Measurements from ENCODE around the gene HSPBP1.

The HSPBP1 gene

GRCh38 chr19:55311797-55312196 is 31.9 kb upstream of the HSPBP1 start:
- TF ChIP-seq BACH2 (CRISPR knock-in tag; IDR thresholded peaks at IDR 0.05; ENCODE audit: borderline replicate concordance) = no peak
- TF ChIP-seq TOX (CRISPR knock-in tag; IDR thresholded peaks at IDR 0.05; ENCODE audit: borderline replicate concordance) = no peak
- TF ChIP-seq ZFP3 (CRISPR knock-in tag; IDR thresholded peaks at IDR 0.05) = no peak
- no peak for TF ChIP-seq CREB5 (CRISPR knock-in tag; IDR thresholded peaks at IDR 0.05; ENCODE audit: low read depth)
- no peak for TF ChIP-seq PATZ1 (CRISPR knock-in tag; IDR thresholded peaks at IDR 0.05; ENCODE audit: borderline replicate concordance)
- no peak for TF ChIP-seq GLIS3 (CRISPR knock-in tag; IDR thresholded peaks at IDR 0.05)
- TF ChIP-seq ZNF565 (CRISPR knock-in tag; conservative IDR thresholded peaks at IDR 0.05; ENCODE audit: low read depth) = no peak
- TF ChIP-seq ZFP30 (CRISPR knock-in tag; IDR thresholded peaks at IDR 0.05) = no peak
- no peak for TF ChIP-seq CSDC2 (CRISPR knock-in tag; IDR thresholded peaks at IDR 0.05)
- no peak for TF ChIP-seq ARNTL (CRISPR knock-in tag; IDR thresholded peaks at IDR 0.05; ENCODE audit: borderline replicate concordance, low read depth)
- TF ChIP-seq ZNF8 (CRISPR knock-in tag; IDR thresholded peaks at IDR 0.05) = no peak
- TF ChIP-seq ZNF70 (CRISPR knock-in tag; IDR thresholded peaks at IDR 0.05) = no peak
- TF ChIP-seq ESRRG (CRISPR knock-in tag; IDR thresholded peaks at IDR 0.05) = no peak
- no peak for TF ChIP-seq PPARA (CRISPR knock-in tag; IDR thresholded peaks at IDR 0.05; ENCODE audit: borderline replicate concordance)
- no peak for TF ChIP-seq CSRNP3 (CRISPR knock-in tag; IDR thresholded peaks at IDR 0.05)
- TF ChIP-seq TCF4 (CRISPR knock-in tag; IDR thresholded peaks at IDR 0.05; ENCODE audit: borderline replicate concordance) = no peak
- TF ChIP-seq ZC3H10 (CRISPR knock-in tag; IDR thresholded peaks at IDR 0.05) = no peak
- no peak for TF ChIP-seq OSR1 (CRISPR knock-in tag; IDR thresholded peaks at IDR 0.05)
- no peak for TF ChIP-seq TSHZ2 (CRISPR knock-in tag; IDR thresholded peaks at IDR 0.05)
- TF ChIP-seq RARB (CRISPR knock-in tag; IDR thresholded peaks at IDR 0.05) = no peak
- no peak for ATAC-seq

- TF ChIP-seq PATZ1 (CRISPR knock-in tag; IDR thresholded peaks at IDR 0.05; ENCODE audit: borderline replicate concordance) = no peak
- no peak for TF ChIP-seq ZC3H10 (CRISPR knock-in tag; IDR thresholded peaks at IDR 0.05)
- no peak for TF ChIP-seq CREB5 (CRISPR knock-in tag; IDR thresholded peaks at IDR 0.05; ENCODE audit: low read depth)
- TF ChIP-seq ISL1 (CRISPR knock-in tag; IDR thresholded peaks at IDR 0.05) = no peak
- TF ChIP-seq CSDC2 (CRISPR knock-in tag; IDR thresholded peaks at IDR 0.05) = no peak
- TF ChIP-seq PPARA (CRISPR knock-in tag; IDR thresholded peaks at IDR 0.05; ENCODE audit: borderline replicate concordance) = no peak
- no peak for TF ChIP-seq ZFP30 (CRISPR knock-in tag; IDR thresholded peaks at IDR 0.05)
- TF ChIP-seq TSHZ2 (CRISPR knock-in tag; IDR thresholded peaks at IDR 0.05) = no peak
- no peak for TF ChIP-seq POU6F1 (CRISPR knock-in tag; IDR thresholded peaks at IDR 0.05; ENCODE audit: borderline replicate concordance, low read depth)
- no peak for TF ChIP-seq ESRRG (CRISPR knock-in tag; IDR thresholded peaks at IDR 0.05)
- TF ChIP-seq CSRNP3 (CRISPR knock-in tag; IDR thresholded peaks at IDR 0.05) = no peak
Observed at GRCh38 chr19:55311397-55311796, 31.5 kb upstream of the HSPBP1 start.

More at GRCh38 chr19:55311397-55311796, 31.5 kb upstream of the HSPBP1 start:
- no peak for ATAC-seq

All from SK-N-SH treated with all-trans-retinoic acid at 6 μM for 48 hours (cell line).